Measurements from ENCODE around the gene TBC1D7. TPM values are rescaled to one million over a fixed set of nuclear protein-coding genes. Genes with fewer than 3 reads are reported as not detected.

TBC1D7 gene
- polyA plus RNA-seq, 2 of the 4 experiments (the other 2 are of a cell fraction) = 34.6 to 55.9 TPM

- TF ChIP-seq HMGXB4 (CRISPR knock-in tag; IDR thresholded peaks at IDR 0.05; ENCODE audit: borderline replicate concordance) = no peak
Measured at GRCh38 chr6:13370623-13371022, 42.3 kb upstream of the TBC1D7 start (continued).

- Histone ChIP-seq H3K4me3 (no peak overlapping the region), H3K27ac (no peak overlapping the region), H3K4me2 (no peak overlapping the region), H3K4me1 (0 out of 3 replicates have a peak, but pooled peaks cover 2% of the 10 kb centered on the region), H3K9me3 (no peaks in the 10 kb centered on the region)
- ChIA-PET POLR2A (no interaction called here), CTCF (interaction anchor here (0.6 to 0.8 kb wide), 2 partner anchors 15 to 483 kb away, joined by 3 to 5 read pairs; no protein-coding TSS in a partner anchor)
- no peak for FAIRE-seq
- DNase-seq (ENCODE audit: low read depth in 1 of 2, low spot score in 1 of 2) = no peak
- TF ChIP-seq ZSCAN20 (CRISPR knock-in tag; IDR thresholded peaks at IDR 0.05) (no peak), EHMT2 (IDR thresholded peaks at IDR 0.05; ENCODE audit: low read depth) (no peak), PBX3 (IDR thresholded peaks at IDR 0.05) (no peak), MAZ (IDR thresholded peaks at IDR 0.05; ENCODE audit: borderline replicate concordance, low read depth, low read length) (no peak), HOXB13 (CRISPR knock-in tag; IDR thresholded peaks at IDR 0.05; ENCODE audit: low read depth) (no peak), GATA3 (IDR thresholded peaks at IDR 0.05; ENCODE audit: borderline replicate concordance) (no peak), CTCF (IDR thresholded peaks at IDR 0.05) (no peak), FOXS1 (CRISPR knock-in tag; IDR thresholded peaks at IDR 0.05) (no peak), CBX2 (IDR thresholded peaks at IDR 0.05; ENCODE audit: borderline replicate concordance, low read depth) (no peak), CEBPB (IDR thresholded peaks at IDR 0.05) (no peak), HDAC2 (IDR thresholded peaks at IDR 0.05) (no peak), REST (IDR thresholded peaks at IDR 0.05) (no peak), FOSB (CRISPR knock-in tag; IDR thresholded peaks at IDR 0.05) (no peak), ZNF302 (CRISPR knock-in tag; IDR thresholded peaks at IDR 0.05) (no peak)
- no peak for ATAC-seq
- 0% methylated on average over 1 of the region's 1 CpG for WGBS (ENCODE audit: missing lambda C conversion rate)
Measured at GRCh38 chr6:13369591-13369990, 41.3 kb upstream of the TBC1D7 start.

- H3K9me3 ChIP-seq = no peaks in the 10 kb centered on the region
- no peak overlapping the region for H3K4me3 ChIP-seq
- FAIRE-seq (no peak), DNase-seq (ENCODE audit: low read depth in 1 of 2, low spot score in 1 of 2) (no peak), ATAC-seq (no peak)
- CTCF ChIA-PET = no interaction called here
- no peak overlapping the region for H3K27ac ChIP-seq
- POLR2A ChIA-PET = no interaction called here
- H3K4me1 ChIP-seq = 0 out of 3 replicates have a peak, but pooled peaks cover 2% of the 10 kb centered on the region
- no peak overlapping the region for H3K4me2 ChIP-seq
- TF ChIP-seq CBX8 (IDR thresholded peaks at IDR 0.05) (no peak), HOXB13 (CRISPR knock-in tag; IDR thresholded peaks at IDR 0.05; ENCODE audit: low read depth) (no peak), MAX (IDR thresholded peaks at IDR 0.05) (no peak), SREBF2 (IDR thresholded peaks at IDR 0.05) (no peak), CHD2 (IDR thresholded peaks at IDR 0.05; ENCODE audit: low read length, partially characterized antibody) (no peak), JUNB (IDR thresholded peaks at IDR 0.05) (no peak), HDAC2 (IDR thresholded peaks at IDR 0.05) (no peak), KDM5A (IDR thresholded peaks at IDR 0.05) (no peak), CHD4 (IDR thresholded peaks at IDR 0.05; ENCODE audit: borderline replicate concordance) (no peak), POLR2AphosphoS2 (conservative IDR thresholded peaks at IDR 0.05; ENCODE audit: low read length) (no peak), ELK1 (IDR thresholded peaks at IDR 0.05; ENCODE audit: low read depth, low read length) (no peak), TP53 (CRISPR knock-in tag; IDR thresholded peaks at IDR 0.05) (no peak)
Measured at GRCh38 chr6:13368731-13369115, 40.4 kb upstream of the TBC1D7 start.

All from A549 (cell line).